Stimulated activated CD4-positive, alpha-beta T cell treated with anti-CD3 and anti-CD28 coated beads, Interleukin-12 subunit alpha, Interleukin-12 subunit beta, amount 100 ng/mL, for 4 hours (primary cell): ENCODE results near the gene IFFO2.

ENCODE experiments used
- DNase-seq: peaks from one replicate; pipeline ENCODE4 v3.0.0-alpha.2; 2020

IFFO2 gene

DNA sequence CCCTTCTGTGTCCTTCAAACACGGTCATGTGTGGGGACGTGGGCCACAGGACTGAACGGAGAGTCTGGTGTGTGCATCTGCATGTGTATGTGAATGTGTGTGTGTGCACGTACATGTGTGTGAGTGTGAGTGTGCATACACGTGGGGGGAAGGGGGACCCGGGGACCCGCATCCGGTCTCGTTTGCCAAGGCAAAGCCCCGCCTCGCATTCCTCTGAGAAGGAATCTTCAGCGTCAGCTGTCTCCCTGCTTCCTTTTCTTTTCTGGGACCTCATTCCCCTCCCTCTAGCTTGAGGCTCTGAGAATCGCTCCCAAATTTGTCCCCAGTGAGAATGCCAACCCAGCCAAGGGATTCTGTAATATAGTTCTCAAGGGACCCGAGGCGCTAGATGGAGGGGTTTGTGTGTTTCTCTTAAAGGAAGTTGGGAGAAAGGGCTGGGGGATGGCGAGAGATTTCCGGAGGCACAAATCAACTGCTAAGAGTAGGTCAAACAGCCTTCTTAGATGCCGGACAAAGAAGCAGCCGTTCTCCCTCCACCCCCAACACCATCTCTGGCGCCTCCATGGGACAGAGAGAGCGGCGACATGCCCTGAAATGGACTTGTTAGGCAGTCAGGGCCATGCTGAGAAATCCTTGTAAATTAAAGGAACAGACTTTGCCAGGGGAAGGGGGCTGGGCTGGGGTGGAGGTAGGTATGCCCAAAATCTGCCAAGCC, 6.6 kb downstream of the IFFO2 start:
- DNase-seq, result no peak

GRCh38 chr1:18948913-18949685, 7.4 kb downstream of the IFFO2 start:
- DNase-seq, result no peak

GRCh38 chr1:18948048-18948912, 8.2 kb downstream of the IFFO2 start:
- peak; percentile 36 for DNase-seq

DNA sequence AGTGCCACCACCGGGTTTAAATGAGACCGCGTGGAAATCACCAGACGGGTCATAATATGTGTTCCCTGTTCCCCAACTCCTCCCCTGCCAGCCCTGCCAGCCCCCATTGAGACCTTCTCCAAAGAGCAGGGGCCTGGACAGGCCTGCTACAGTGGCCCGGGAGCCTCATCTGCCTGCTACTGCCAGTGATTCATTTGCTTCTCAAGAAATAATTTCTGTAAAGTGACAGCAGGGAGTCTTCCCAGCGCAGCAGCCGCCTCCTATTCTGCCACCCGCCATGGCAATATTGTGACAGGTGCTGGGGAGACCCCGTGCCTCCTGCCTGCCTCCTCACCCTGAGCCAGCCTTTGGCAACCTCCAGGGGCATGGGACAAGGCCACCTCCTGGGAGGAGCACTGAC, 8.9 kb downstream of the IFFO2 start:
- no peak for DNase-seq

DNA sequence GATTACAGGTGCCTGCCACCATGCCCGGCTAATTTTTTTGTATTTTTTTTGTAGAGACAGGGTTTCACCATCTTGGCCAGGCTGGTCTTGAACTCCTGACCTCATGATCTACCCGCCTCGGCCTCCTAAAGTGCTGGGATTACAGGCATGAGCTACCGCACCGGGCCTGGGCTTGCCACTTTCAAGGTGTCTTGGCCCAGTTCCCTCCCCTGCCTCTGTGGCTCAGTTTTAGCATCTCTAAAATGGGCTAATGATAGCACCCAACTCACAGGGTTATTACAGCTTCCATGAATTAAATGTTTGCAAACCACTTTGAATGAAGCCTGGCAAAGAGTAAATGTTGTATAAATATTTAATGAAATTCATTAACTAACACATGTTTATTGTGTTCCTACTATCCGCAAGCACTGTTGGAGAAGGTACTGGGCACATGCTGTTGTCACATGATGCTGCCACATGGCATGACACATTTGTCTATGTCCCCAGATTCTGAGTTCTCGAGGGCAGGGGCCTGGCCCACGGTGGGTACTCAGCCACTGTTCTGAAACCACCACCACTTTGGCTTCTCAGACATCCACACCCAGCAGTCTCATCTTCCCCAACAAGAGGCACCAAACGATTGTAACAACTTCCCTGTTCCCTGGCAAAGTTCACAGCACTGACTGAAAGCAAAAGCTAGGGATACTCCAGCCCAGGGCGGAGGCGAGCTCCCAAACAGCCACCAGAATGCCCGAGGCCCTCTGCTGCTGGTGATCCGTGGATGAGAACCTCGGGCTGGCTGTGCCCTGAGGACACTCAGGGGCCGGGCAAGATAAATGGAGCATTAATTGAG, 9.7 kb downstream of the IFFO2 start:
- no peak for DNase-seq

- no peak for DNase-seq
Observed at GRCh38 chr1:18945401-18945849, 11.1 kb downstream of the IFFO2 start.

- no peak for DNase-seq
Observed at GRCh38 chr1:18944810-18945209, 11.7 kb downstream of the IFFO2 start.

DNA sequence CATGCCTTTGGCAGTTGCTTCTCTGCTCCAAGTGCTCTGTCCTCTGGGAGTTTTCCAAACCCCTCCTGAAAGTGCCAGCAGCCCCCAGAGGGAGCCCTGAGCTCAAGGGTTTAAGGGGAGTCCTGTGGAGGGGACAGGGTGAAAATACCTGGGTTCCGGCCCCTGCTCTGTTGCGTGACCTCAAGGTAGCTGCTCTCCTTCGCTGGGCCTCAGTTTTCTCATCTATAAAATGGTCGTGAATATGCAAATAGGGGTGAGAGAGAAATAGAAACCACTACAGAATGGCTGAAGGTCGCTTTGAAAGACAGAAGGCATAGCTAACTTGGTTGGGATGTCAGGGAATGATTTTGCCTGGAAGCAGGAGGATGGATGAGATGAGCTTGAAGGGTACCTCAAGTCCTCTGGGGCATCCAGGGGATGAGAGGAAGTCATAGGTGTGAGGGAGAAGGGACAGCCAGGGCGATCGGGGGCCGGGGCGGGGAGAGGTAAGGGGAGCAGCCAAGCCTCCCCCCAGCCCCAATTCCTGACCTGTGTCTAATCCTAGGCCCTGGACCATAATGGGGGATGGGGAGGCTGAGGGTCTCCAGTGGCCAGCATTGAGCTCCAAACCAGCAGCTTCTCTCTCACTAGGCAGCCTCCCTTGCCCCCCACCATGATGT, 12.4 kb downstream of the IFFO2 start:
- no peak for DNase-seq

DNA sequence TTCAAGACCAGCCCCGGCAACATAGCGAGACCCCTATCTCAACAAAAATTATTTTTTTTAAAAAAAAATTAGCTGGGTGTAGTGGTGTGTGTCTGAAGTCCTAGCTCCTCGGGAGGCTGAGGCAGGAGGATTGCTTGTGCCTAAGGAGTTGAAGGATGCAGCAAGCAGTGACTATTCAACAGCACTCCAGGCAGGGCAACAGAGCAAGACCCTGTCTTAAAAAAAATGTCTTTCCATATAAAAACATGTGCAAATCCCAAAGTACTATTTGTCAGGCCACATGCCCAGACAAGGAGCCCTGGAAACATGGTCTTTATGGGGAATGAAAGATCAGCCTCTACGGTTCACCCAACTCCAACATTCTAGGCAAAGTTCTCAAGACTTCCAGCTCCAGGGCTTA, 13.3 kb downstream of the IFFO2 start:
- no peak for DNase-seq

GRCh38 chr1:18942340-18942739, 14.1 kb downstream of the IFFO2 start:
- no peak for DNase-seq

GRCh38 chr1:18941221-18942141, 15.0 kb downstream of the IFFO2 start:
- DNase-seq, result no peak

- no peak for DNase-seq
Observed at GRCh38 chr1:18940303-18941020, 16.0 kb downstream of the IFFO2 start.

DNA sequence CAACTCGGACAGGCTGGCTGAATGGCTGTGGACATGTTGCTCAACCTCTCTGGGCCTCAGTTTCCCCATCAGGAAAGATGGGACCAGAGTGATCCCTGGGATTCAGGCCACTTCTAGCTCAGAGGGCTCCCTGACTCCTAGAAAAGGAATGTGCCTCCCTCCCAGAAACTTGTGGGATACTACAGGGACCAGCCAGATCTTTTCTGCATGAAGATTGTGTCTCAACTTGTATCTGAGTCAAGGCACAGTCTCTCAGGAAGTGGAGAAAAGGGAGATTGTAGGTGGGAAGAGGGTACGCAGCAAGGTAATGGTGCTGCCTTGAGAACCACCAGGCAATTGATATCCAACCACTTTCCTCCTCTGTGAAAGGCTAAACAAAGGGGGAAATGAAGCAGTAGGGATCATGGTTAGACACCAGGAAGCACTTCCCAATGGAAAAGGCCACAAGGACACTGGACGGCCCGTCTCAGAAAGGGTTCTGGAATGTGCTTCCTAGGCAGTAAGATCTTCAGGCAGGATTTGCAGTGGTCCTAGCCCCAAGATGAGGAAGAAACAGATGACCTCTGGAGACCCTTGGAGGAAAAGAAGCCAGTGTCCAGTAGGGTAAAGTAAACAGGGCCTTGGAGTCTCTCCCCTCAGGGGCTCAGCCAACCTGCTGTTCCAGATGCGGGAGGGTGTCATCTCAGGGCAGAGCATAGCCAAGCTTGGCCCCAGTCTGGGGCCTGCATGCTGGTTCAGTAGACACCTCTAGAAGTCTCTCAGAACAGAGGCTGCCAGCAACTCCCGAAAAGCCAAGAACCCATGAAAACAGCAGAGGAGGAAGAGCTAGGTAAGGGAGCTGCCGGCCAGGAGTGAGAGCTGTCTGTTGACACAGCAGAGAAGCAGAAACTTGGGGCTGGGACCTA, 16.8 kb downstream of the IFFO2 start:
- no peak for DNase-seq

DNA sequence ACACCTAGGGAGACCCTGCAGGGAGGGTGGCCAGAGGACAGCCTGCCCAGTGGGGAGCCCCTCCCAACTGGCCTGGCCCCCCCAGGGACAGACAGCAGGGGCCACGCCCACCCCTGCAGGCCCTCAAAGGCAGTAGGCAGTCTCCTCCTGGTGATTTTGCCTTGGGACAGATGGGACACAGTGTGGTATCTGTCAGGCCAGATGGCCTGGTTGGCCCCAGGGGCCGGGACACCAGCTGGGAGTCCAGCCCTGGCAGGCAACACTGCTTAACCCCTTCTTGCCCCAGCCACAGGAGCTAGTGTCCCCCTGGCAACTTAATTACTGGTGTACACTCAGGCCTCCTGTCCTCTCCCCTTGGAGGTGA, 17.8 kb downstream of the IFFO2 start:
- no peak for DNase-seq

- DNase-seq, result no peak
Observed at GRCh38 chr1:18938008-18938706, 18.3 kb downstream of the IFFO2 start.

GRCh38 chr1:18937539-18937938, 18.9 kb downstream of the IFFO2 start:
- DNase-seq, result no peak

GRCh38 chr1:18936814-18937481, 19.5 kb downstream of the IFFO2 start:
- no peak for DNase-seq

- no peak for DNase-seq
Observed at GRCh38 chr1:18936471-18936813, 20.0 kb downstream of the IFFO2 start.
